ENCODE results near the gene LFNG. TPM values are rescaled to one million over a fixed set of nuclear protein-coding genes. Genes with fewer than 3 reads are reported as not detected.

The LFNG gene
- total and polyA plus RNA-seq, 9 of the 15 experiments (the other 6 are each of a cell fraction or from before 2014, with no cell fraction given) = 0.03 to 0.89 (median 0.25) TPM; not detected in 1

- WGBS (ENCODE audit: insufficient coverage, low coverage, missing lambda C conversion rate) = 70% methylated on average over 24 of the region's 24 CpGs
- Histone ChIP-seq H4K20me1 (replicated peaks; ENCODE audit: control insufficient read depth, insufficient read depth, low read length) (peaks cover 12% of the 10 kb centered on the region), H3K36me3 (ENCODE audit: control insufficient read depth, insufficient read depth, low read length) (peaks cover 3% of the 10 kb centered on the region; the same call in 2 of the 3 replicates), H3K4me2 (ENCODE audit: insufficient read depth, low read length) (no peak overlapping the region), H3K27ac (ENCODE audit: extremely low read depth, low read depth, low read length) (no peak overlapping the region), H3K27me3 (ENCODE audit: control insufficient read depth in 2 of 2, insufficient read depth in 2 of 2, low read length in 2 of 2) (no peaks in the 10 kb centered on the region), H3K79me2 (ENCODE audit: control insufficient read depth, insufficient read depth, low read length) (no peaks in the 10 kb centered on the region), H3K4me3 (no peak overlapping the region), H2AFZ (ENCODE audit: low read depth, low read length) (no peak overlapping the region), H3K9me3 (replicated peaks; ENCODE audit: control insufficient read depth, insufficient read depth, low read depth, low read length) (no peaks in the 10 kb centered on the region), H3K9me1 (ENCODE audit: control insufficient read depth, insufficient read depth, low read length) (no peaks in the 10 kb centered on the region), H3K9ac (ENCODE audit: insufficient read depth in 1 of 2, low read depth in 2 of 2, low read length in 2 of 2) (no peak overlapping the region), H3K4me1 (replicated peaks in 1 of 2; ENCODE audit: control insufficient read depth in 2 of 2, insufficient read depth in 2 of 2, low read length in 2 of 2) (peaks cover 12 to 14% of the 10 kb centered on the region in 2 experiments; a peak in 4 of 5 replicates)
- FAIRE-seq (no peak), ATAC-seq (no peak), DNase-seq (ENCODE audit: extremely low read depth in 1 of 4, low spot score in 3 of 4) (no peak)
- no peak for TF ChIP-seq ZKSCAN8 (CRISPR knock-in tag; IDR thresholded peaks at IDR 0.05)
- TF ChIP-seq TRIM25 (IDR thresholded peaks at IDR 0.05; ENCODE audit: borderline replicate concordance) = no peak
- no peak for TF ChIP-seq NFRKB (IDR thresholded peaks at IDR 0.05; ENCODE audit: low read depth)
- no peak for TF ChIP-seq SMARCA5 (IDR thresholded peaks at IDR 0.05)
- no peak for TF ChIP-seq HDAC6 (IDR thresholded peaks at IDR 0.05; ENCODE audit: low read depth, low read length)
- in situ Hi-C loops (cut with MboI) = no loop called here
- intact Hi-C loops (cut with micrococcal nuclease) = loop anchor here (5.0 to 10.0 kb wide), 3 partner anchors 86 to 116 kb away; partner anchors contain the start of genes AMZ1 and GRIFIN
- BruUV-seq (replicated peaks) = no TSS peak
- ChIA-PET POLR2A (no interaction called here), CTCF (ENCODE audit: low intra/inter-chr PET ratio) (no interaction called here)
These were observed 49.1 kb downstream of the LFNG start for GRCh38 chr7:2568521-2569223.
